Progenitor cell of endocrine pancreas (in vitro differentiated cells): Measurements from ENCODE around the gene CPSF4. TPM values are rescaled to one million over a fixed set of nuclear protein-coding genes. Genes with fewer than 3 reads are reported as not detected.

Source experiments
- DNase-seq: peaks from one replicate; pipeline ENCODE4 v3.0.0; 2021; ENCODE audit warnings: low spot score; ENCODE audit not compliant: unreplicated experiment
- H3K27ac Mint-ChIP-seq: 2 replicates; pipeline ENCODE4 v1.8.0; 2021; ENCODE audit warnings: mild to moderate bottlenecking, moderate library complexity, mixed read lengths
- H3K27me3 Mint-ChIP-seq: 2 replicates; pipeline ENCODE4 v1.8.0; 2021; ENCODE audit warnings: mixed read lengths
- H3K36me3 Mint-ChIP-seq: 2 replicates; pipeline ENCODE4 v1.8.0; 2022; ENCODE audit warnings: mixed read lengths; ENCODE audit not compliant: insufficient read depth
- H3K4me1 Mint-ChIP-seq: 2 replicates; pipeline ENCODE4 v1.8.0; 2021; ENCODE audit warnings: low read depth, mixed read lengths
- H3K4me3 Mint-ChIP-seq: 2 replicates; pipeline ENCODE4 v1.8.0; 2021; ENCODE audit warnings: low read depth, mild to moderate bottlenecking, moderate library complexity, mixed read lengths
- H3K9me3 Mint-ChIP-seq: 2 replicates; pipeline ENCODE4 v1.8.0; 2021; ENCODE audit warnings: low read depth, mixed read lengths
- CTCF ChIP-seq: fragments of 200-600 bp; sonication (generic); IDR thresholded peaks from one replicate; pipeline ENCODE4 v1.5.0; 2021; ENCODE audit warnings: antibody characterized with exemption, mild to moderate bottlenecking; ENCODE audit not compliant: unreplicated experiment
- long read RNA-seq: library from polyadenylated mRNA; unstranded; transcript quantifications from one replicate; pipeline ENCODE4 v2.0.0, GENCODE V29; 2020
- total RNA-seq: library from RNA; stranded (reverse); gene quantifications from 2 replicates; pipeline ENCODE4 v1.2.1, GENCODE V29; 2021

CPSF4 gene
- 77.4 and 86.9 TPM in 2 replicates for total RNA-seq
- long read RNA-seq, partial matches to known transcripts: 2 of 15 reads
- long read RNA-seq, other reads (novel, unspliced or antisense): 5 of 15 reads

DNA sequence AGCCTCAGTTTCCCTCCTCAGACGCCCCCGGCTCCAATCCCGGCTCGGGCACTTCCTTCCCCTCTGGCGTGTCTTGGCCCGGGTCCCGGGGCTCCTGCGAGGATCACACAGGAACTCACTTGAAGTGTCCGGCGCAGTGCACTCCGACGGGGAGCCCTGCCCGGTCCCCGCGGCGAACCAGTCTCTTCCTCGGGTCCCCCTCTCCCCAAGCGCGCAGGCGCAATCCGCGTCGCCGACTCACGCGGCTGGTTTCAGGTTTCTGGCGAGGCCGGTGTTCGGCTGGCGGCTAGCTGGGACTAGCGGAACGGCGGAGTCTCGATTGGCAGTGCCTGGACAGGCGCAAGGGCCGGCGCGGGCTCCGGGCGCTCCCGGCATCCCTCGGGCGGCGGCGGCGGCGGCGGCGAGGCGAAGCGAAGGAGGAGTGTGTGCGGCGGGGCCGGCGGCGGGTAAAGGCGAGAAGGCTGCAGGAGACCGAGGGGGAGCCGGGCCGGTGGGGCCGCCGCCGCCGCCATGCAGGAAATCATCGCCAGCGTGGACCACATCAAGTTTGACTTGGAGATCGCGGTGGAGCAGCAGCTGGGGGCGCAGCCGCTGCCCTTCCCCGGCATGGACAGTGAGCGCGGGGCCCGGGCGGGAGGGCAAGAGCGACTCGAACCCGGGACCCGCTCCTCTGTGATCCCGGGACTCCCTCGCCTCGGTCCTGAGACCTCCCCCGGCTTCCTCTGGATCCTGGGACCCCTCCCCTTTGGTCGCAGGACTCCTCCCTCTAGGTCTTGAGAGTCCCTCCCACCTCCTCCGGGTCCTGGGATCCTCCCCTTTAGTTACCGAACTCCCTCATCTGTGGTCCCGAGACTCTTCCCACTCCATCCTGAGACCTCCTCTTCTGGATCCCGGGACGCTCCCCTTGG, at the start of gene CPSF4, which contains the start of gene PTCD1:
Gene CPSF4 (plus strand): TSS at position 371 of the 908 bp plus-strand sequence. CDS start 140 bp downstream, at position 511.
Gene PTCD1 (minus strand): TSS at position 226 of the 908 bp plus-strand sequence. CDS start 3,556 bp downstream, outside the sequence.
- Mint-ChIP-seq H3K4me1 (peaks cover 11% of the 10 kb centered on the region), H3K4me3 (peak within 1 kb of the TSS; percentile 98), H3K36me3 (peaks cover 8% of the 10 kb centered on the region), H3K27ac (peak within 1 kb of the TSS; percentile 98), H3K27me3 (no peaks in the 10 kb centered on the region), H3K9me3 (no peaks in the 10 kb centered on the region)
- no peak for TF ChIP-seq CTCF
- peak; percentile 97 for DNase-seq

DNA sequence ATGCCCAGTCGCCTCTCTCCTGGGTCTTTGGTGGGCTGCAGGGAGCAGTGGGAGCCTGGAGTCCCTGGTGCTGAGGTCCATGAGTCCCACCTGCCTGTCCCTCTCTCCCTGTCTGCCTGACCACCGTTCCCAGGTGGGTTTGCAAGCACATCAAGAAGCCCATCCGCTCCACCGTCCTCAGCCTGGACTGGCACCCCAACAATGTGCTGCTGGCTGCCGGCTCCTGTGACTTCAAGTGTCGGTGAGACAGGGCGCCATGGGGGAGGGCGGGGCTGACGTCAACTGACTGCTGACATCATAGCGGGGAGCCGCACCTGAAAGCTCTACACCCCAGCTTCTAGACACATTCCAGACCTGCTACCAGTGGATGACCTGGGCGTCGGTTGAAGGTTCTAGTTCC, 49.0 kb upstream of the CPSF4 start:
- Mint-ChIP-seq H3K4me1 (peaks cover 6% of the 10 kb centered on the region), H3K4me3 (no peak overlapping the region), H3K27me3 (no peaks in the 10 kb centered on the region), H3K27ac (no peak overlapping the region), H3K9me3 (no peaks in the 10 kb centered on the region), H3K36me3 (peaks cover 5% of the 10 kb centered on the region)
- no peak for DNase-seq
- no peak for TF ChIP-seq CTCF

DNA sequence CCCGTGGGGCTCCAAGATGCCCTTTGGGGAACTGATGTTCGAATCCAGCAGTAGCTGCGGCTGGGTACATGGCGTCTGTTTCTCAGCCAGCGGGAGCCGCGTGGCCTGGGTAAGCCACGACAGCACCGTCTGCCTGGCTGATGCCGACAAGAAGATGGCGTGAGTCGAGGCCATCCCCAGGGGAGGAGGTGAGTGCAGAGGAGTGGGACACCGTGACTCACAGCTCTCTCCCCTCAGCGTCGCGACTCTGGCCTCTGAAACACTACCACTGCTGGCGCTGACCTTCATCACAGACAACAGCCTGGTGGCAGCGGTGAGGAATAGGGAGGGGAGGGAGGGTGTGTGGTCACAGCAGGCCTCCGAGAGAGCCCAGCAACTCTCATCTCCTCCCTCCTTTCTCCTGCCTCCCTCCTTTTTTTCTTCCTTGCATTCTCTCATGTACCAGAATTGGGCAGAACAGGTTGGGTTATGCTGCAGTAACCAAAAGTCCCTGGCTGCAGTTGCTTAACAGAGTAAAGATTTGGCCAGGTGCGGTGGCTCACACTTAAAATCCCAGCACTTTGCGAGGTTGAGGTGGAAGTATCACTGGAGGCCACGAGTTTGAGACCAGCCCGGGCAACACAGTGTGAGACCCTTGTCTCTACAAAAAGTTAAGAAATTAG, 47.7 kb upstream of the CPSF4 start:
- no peaks in the 10 kb centered on the region for H3K9me3 Mint-ChIP-seq
- H3K27ac Mint-ChIP-seq: no peak overlapping the region
- peaks cover 6% of the 10 kb centered on the region for H3K4me1 Mint-ChIP-seq
- no peaks in the 10 kb centered on the region for H3K27me3 Mint-ChIP-seq
- H3K4me3 Mint-ChIP-seq: peak overlapping the region; percentile 29
- DNase-seq: no peak
- H3K36me3 Mint-ChIP-seq: peaks cover 4% of the 10 kb centered on the region
- no peak for TF ChIP-seq CTCF

DNA sequence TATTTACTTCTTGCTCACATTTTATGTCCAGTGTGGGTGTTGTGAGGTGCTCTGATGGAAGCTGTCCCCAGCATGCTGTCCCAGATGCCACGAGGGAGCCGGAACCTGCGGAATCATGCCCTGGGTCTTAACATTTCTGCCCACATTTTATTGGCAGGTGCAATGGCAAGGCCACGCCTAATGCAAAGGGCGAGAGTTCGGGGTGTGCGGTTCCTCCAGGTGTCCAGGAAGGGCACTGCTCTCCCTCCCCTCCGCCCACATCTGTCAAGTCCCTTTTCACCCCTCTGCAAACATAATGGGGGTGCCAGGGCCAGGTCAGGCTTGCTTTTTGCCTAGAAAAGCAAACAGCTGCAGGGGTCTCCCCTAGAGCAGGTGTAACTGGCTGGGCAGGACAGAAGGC, 46.7 kb upstream of the CPSF4 start:
- Mint-ChIP-seq H3K9me3 (no peaks in the 10 kb centered on the region), H3K27ac (no peak overlapping the region), H3K27me3 (no peaks in the 10 kb centered on the region), H3K4me3 (peak overlapping the region; percentile 90), H3K4me1 (peaks cover 6% of the 10 kb centered on the region), H3K36me3 (peaks cover 5% of the 10 kb centered on the region)
- DNase-seq: no peak
- no peak for TF ChIP-seq CTCF

GRCh38 chr7:99392659-99393354, 45.9 kb upstream of the CPSF4 start:
- no peaks in the 10 kb centered on the region for H3K27me3 Mint-ChIP-seq
- peak; percentile 65 for DNase-seq
- H3K27ac Mint-ChIP-seq: peak overlapping the region; percentile 98
- peak overlapping the region; percentile 90 for H3K4me3 Mint-ChIP-seq
- TF ChIP-seq CTCF: no peak
- H3K9me3 Mint-ChIP-seq: no peaks in the 10 kb centered on the region
- peaks cover 6% of the 10 kb centered on the region for H3K4me1 Mint-ChIP-seq
- H3K36me3 Mint-ChIP-seq: peaks cover 6% of the 10 kb centered on the region
